Hindlimb muscle (tissue), 1 donor: ENCODE results near the gene AUTS2. TPM values are rescaled to one million over a fixed set of nuclear protein-coding genes. Genes with fewer than 3 reads are reported as not detected.

Experiments
- DNase-seq: peaks from one replicate; pipeline ENCODE4 v3.0.0-alpha.2; 2013
- polyA plus RNA-seq: library from polyadenylated mRNA; unstranded; fragments of 120-200 nt; gene quantifications from one replicate; pipeline ENCODE4 v1.2.1, GENCODE V29; 2013; ENCODE audit not compliant: insufficient read length

Gene AUTS2
- polyA plus RNA-seq, 1 donor: 80.5 TPM

- no peak for DNase-seq
Measured at GRCh38 chr7:69657331-69657730, 59.1 kb downstream of the AUTS2 start.

- DNase-seq: no peak
Measured at GRCh38 chr7:69657985-69658384, 59.7 kb downstream of the AUTS2 start.

- DNase-seq: no peak
Measured at GRCh38 chr7:69659983-69660382, 61.7 kb downstream of the AUTS2 start.

GRCh38 chr7:69661342-69661741, 63.1 kb downstream of the AUTS2 start:
- no peak for DNase-seq

- DNase-seq: no peak
Measured at GRCh38 chr7:69663911-69664832, 65.9 kb downstream of the AUTS2 start.

- no peak for DNase-seq
Measured at GRCh38 chr7:69665369-69665768, 67.1 kb downstream of the AUTS2 start.

- no peak for DNase-seq
Measured at GRCh38 chr7:69668339-69668870, 70.1 kb downstream of the AUTS2 start.

- no peak for DNase-seq
Measured at GRCh38 chr7:69670701-69671100, 72.4 kb downstream of the AUTS2 start.

GRCh38 chr7:69673074-69673473, 74.8 kb downstream of the AUTS2 start:
- DNase-seq: no peak

- DNase-seq: no peak
Measured at GRCh38 chr7:69674701-69675182, 76.5 kb downstream of the AUTS2 start.

- no peak for DNase-seq
Measured at GRCh38 chr7:69676247-69676646, 78.0 kb downstream of the AUTS2 start.

- DNase-seq: no peak
Measured at GRCh38 chr7:69677054-69677852, 79.0 kb downstream of the AUTS2 start.

GRCh38 chr7:69677881-69678493, 79.7 kb downstream of the AUTS2 start:
- DNase-seq: no peak

GRCh38 chr7:69678494-69679187, 80.4 kb downstream of the AUTS2 start:
- no peak for DNase-seq

- no peak for DNase-seq
Measured at GRCh38 chr7:69681181-69681580, 82.9 kb downstream of the AUTS2 start.

- DNase-seq: no peak
Measured at GRCh38 chr7:69682518-69682917, 84.2 kb downstream of the AUTS2 start.

GRCh38 chr7:69683002-69683401, 84.7 kb downstream of the AUTS2 start:
- DNase-seq: no peak

GRCh38 chr7:69684369-69685292, 86.4 kb downstream of the AUTS2 start:
- DNase-seq: no peak

GRCh38 chr7:69685293-69685631, 87.0 kb downstream of the AUTS2 start:
- DNase-seq: no peak

- no peak for DNase-seq
Measured at GRCh38 chr7:69686366-69686765, 88.1 kb downstream of the AUTS2 start.
